ENCODE results near the gene HOXC13. TPM values are rescaled to one million over a fixed set of nuclear protein-coding genes. Genes with fewer than 3 reads are reported as not detected.

HOXC13 gene
- total RNA-seq, 4 donors from 2014 or later, result not detected

DNA sequence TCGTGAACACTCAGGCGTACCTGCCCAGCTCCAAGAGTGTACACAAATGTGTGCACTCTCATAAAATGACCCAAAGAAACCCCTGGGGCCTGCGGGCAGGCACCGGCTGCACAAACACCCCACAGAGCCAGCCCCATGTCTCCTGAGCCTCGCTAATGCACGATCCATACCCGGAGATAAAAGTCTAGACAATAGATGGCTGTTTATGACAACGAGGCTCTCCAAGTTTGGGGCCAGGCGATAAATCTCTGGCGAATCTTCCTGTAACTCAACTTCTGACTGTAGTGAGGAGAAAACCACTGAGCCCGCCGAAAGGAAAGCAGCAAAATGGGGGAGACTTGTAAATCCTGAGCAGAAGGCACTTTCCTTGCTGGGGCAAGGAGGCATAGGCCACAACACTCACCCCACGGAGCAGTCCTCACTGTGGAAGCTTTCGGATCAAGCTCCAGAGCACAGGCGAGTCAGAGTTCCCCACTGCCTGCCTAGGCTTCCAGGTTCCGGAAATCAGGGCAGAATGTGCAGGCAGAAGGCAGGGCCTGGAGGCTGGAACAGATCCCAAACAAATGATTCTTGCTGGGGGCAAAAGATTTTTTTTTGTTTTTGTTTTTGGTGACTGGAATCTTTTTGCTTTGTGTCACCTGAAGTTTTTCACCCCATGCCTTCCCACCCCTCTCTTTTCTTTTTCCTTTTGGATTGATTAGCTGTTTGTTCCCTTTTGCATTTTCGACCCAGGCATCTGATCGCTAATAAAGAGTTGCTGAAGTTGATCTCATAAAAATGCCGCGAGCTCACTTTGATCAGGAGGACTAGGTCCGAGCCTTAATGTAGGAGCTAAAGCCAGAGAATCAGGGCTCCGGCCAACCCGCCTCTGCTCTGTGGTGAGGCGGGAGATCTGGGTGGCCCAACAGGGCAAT, 29.8 kb downstream of the HOXC13 start:
- peaks cover 0 to 3% (median 0%) of the 10 kb centered on the region in 4 donors for H3K9me3 ChIP-seq
- H3K36me3 ChIP-seq, result no peaks in the 10 kb centered on the region
- peaks cover 0 to 90% of the 10 kb centered on the region in 2 donors for H3K27me3 ChIP-seq
- DNase-seq, result no peak
- no peak overlapping the region for H3K27ac ChIP-seq
- no peak overlapping the region for H3K4me3 ChIP-seq
- TF ChIP-seq POLR2A (IDR thresholded peaks at IDR 0.05), result no peak
- TF ChIP-seq, protein P1, sequence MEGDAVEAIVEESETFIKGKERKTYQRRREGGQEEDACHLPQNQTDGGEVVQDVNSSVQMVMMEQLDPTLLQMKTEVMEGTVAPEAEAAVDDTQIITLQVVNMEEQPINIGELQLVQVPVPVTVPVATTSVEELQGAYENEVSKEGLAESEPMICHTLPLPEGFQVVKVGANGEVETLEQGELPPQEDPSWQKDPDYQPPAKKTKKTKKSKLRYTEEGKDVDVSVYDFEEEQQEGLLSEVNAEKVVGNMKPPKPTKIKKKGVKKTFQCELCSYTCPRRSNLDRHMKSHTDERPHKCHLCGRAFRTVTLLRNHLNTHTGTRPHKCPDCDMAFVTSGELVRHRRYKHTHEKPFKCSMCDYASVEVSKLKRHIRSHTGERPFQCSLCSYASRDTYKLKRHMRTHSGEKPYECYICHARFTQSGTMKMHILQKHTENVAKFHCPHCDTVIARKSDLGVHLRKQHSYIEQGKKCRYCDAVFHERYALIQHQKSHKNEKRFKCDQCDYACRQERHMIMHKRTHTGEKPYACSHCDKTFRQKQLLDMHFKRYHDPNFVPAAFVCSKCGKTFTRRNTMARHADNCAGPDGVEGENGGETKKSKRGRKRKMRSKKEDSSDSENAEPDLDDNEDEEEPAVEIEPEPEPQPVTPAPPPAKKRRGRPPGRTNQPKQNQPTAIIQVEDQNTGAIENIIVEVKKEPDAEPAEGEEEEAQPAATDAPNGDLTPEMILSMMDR (IDR thresholded peaks at IDR 0.05), result no peak
- H3K4me1 ChIP-seq, result peaks cover 0 to 6% (median 5%) of the 10 kb centered on the region in 4 donors

DNA sequence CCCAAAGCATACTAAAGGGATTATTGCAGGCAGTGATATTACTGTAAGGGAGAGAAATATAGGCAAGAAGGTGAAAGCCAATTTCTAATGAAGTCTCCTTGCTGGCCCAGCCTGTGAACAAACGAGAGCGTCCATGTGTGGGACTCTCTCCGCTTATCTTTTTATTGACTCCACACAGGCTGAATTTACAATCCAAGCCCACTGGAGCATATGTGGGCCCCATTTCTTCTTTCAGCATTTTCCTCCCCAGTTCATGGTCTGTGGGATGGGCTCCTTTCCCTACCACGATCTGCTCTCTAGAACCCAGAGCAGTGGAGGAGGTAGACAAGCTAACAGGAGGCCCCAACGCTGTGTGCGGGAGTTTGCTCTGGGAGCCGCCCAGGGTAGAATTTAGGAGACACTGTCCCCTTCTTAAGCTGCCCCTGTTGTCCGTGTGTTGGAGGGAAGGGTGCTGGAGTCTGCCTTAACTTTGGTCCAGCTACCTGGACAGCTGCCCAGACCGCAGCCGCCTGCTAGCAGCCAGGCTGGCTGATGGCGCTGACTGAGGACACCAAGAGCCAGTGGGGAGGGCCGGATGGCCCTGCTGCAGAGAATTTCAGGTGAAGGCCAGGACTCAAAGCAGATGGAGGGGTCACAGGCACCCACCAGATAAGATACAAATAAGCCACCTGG, 31.1 kb downstream of the HOXC13 start:
- Histone ChIP-seq H3K27me3 (peaks cover 0 to 90% of the 10 kb centered on the region in 2 donors), H3K27ac (no peak overlapping the region), H3K4me1 (peaks cover 0 to 19% (median 10%) of the 10 kb centered on the region in 4 donors), H3K36me3 (no peaks in the 10 kb centered on the region), H3K4me3 (no peak overlapping the region), H3K9me3 (peaks cover 0 to 6% (median 0%) of the 10 kb centered on the region in 4 donors)
- no peak for TF ChIP-seq POLR2A (IDR thresholded peaks at IDR 0.05)
- TF ChIP-seq, protein P1 (IDR thresholded peaks at IDR 0.05), result no peak
- no peak for DNase-seq

DNA sequence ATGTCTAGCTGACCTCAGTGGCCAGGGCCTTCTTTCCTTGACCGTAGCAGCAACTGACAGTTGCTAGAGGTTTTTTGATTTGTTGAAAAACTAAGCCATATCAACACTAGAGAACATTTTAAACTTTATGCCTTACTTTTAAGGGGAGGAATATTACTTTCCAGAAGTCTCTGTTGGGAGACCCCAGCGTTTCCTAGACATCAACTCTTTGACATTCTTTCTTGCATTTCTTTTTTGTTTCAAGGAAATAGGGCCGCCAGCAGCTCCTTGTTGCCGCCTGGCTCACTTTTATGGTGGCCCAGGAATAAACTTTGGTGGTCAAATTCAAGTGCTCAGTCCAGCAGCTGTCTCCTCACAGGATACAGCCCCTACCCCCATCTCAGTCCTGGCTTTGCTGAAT, 31.8 kb downstream of the HOXC13 start:
- no peaks in the 10 kb centered on the region for H3K36me3 ChIP-seq
- H3K4me1 ChIP-seq, result peaks cover 0 to 25% (median 16%) of the 10 kb centered on the region in 4 donors
- no peak overlapping the region for H3K27ac ChIP-seq
- no peak for TF ChIP-seq POLR2A (IDR thresholded peaks at IDR 0.05)
- TF ChIP-seq, protein P1 (IDR thresholded peaks at IDR 0.05), result no peak
- H3K27me3 ChIP-seq, result peaks cover 0 to 88% of the 10 kb centered on the region in 2 donors
- peaks cover 0 to 6% (median 0%) of the 10 kb centered on the region in 4 donors for H3K9me3 ChIP-seq
- H3K4me3 ChIP-seq, result no peak overlapping the region
- DNase-seq, result no peak

DNA sequence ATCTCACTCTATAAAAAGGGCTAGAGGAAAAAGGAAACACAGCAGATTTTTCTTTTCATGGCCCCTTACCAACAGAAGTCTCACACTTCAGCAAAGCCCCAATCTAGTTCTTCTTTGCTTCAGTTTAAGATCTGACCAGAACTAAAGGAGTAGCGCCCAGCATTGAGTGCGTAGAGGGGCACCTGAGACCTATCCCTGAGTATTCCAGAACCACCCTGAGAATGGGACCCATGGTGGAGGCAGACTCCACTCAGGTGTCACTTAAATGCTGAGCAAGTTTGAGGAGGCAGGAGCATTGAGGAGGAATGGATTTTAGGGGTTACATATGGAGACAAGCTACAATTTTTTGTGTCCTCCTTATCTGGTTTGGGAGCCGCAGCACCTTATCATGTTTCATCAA, 32.5 kb downstream of the HOXC13 start:
- TF ChIP-seq POLR2A (IDR thresholded peaks at IDR 0.05), result no peak
- TF ChIP-seq, protein P1 (IDR thresholded peaks at IDR 0.05), result no peak
- Histone ChIP-seq H3K4me1 (peaks cover 0 to 28% (median 16%) of the 10 kb centered on the region in 4 donors), H3K9me3 (peaks cover 0 to 6% (median 0%) of the 10 kb centered on the region in 4 donors), H3K27ac (no peak overlapping the region), H3K27me3 (peaks cover 0 to 84% of the 10 kb centered on the region in 2 donors), H3K4me3 (no peak overlapping the region), H3K36me3 (no peaks in the 10 kb centered on the region)
- DNase-seq, result no peak

DNA sequence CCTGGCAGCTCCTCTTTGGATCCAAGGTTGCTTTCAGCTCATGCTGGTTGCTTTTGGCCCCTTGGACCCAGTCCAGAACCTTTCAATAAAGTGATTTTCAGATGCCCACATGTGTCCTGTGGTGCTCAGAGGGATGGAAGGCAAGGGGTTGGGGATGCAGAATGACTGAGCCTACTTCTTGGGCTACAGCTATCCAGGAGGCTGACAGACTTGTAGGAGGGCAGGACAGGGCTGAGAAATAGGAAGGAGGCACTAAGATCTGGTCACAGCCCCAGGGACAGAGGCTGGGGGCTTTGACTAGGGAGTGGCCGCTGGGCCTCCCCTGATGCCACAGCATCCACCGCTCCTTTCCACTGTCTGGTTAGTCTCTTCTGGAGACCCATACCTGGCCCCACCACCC, 33.1 kb downstream of the HOXC13 start:
- TF ChIP-seq, protein P1 (IDR thresholded peaks at IDR 0.05), result no peak
- no peak for TF ChIP-seq POLR2A (IDR thresholded peaks at IDR 0.05)
- peaks cover 0 to 24% (median 15%) of the 10 kb centered on the region in 4 donors for H3K4me1 ChIP-seq
- peak in 1 of 3 donors; percentile 15 for DNase-seq
- H3K9me3 ChIP-seq, result peaks cover 0 to 6% (median 0%) of the 10 kb centered on the region in 4 donors
- no peak overlapping the region for H3K27ac ChIP-seq
- no peak overlapping the region for H3K4me3 ChIP-seq
- H3K27me3 ChIP-seq, result peaks cover 0 to 80% of the 10 kb centered on the region in 2 donors
- H3K36me3 ChIP-seq, result no peaks in the 10 kb centered on the region
